H7 (cell line): ENCODE data around the gene FANCB. TPM values are rescaled to one million over a fixed set of nuclear protein-coding genes. Genes with fewer than 3 reads are reported as not detected.

ENCODE experiments used
- DNase-seq: peaks from one replicate; pipeline ENCODE4 v3.0.0; 2012
- H3K27me3 ChIP-seq: 2 replicates; pipeline ENCODE4 v1.6.0; 2011; ENCODE audit warnings: mild to moderate bottlenecking, low read length; ENCODE audit not compliant: control insufficient read depth, insufficient read depth
- H3K36me3 ChIP-seq: replicated peaks from 2 replicates; pipeline ENCODE4 v1.5.1; 2011; ENCODE audit warnings: low read length; ENCODE audit not compliant: control insufficient read depth, insufficient read depth
- H3K4me3 ChIP-seq: 2 replicates; pipeline ENCODE4 v1.5.1; 2011; ENCODE audit warnings: low read depth, mild to moderate bottlenecking, control low read depth, low read length, moderate library complexity; ENCODE audit not compliant: insufficient read depth
- total RNA-seq: library from RNA; depleted of rRNA; stranded (reverse); fragments of >200 nt; shearing (Covaris generic); gene quantifications from 2 replicates; pipeline ENCODE4 v1.2.3, GENCODE V29; 2014; rRNA removed

FANCB gene
- total RNA-seq: 12.2 and 15.1 TPM in 2 replicates

DNA sequence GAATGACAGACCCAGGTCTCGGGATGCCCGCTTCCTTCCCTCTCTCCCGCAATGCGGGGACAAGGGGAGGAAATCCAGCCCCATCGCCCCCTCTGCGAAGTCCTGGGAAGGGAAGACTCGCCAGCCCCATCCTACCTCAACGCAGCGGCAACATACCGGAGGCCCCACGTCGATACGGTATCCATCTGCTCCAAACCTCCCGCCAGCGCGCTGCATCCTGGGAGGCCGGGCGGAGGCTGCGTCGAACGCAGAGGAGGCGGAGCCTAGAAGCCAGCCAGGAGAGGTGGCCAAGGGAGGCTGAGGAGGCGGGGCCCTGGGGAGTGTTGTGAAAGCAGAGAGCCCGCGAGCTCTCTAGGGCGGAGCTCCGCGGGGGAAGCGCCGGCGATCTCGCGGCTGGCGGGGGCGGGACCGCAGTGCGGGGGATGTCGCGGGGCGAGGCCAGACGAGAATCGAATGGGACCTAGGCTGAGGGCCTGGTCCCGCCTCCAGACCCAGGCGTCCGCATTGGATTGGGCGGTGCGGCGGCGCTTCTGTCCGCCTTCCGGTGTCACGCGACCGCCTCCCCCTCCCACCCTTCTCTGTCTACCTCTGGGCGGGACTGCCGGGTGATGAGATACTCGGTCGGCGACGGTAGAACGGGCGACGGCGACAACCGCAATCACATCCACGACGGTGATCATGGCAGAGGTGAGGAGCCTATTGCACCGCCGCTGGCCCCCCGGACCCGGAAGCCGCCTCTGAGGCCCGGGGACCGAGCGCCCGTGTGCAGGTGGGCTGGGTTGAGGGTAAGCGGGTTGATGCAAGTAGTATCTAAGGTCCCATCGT lies at the start of gene FANCB, which contains the start of gene MOSPD2:
FANCB (minus strand) TSS at position 219 of the 825 bp plus-strand sequence. CDS start 7,559 bp downstream, outside the sequence.
MOSPD2 (plus strand) TSS at position 571 of the 825 bp plus-strand sequence; CDS start at position 679, 108 bp downstream.
- peak; percentile 90 for DNase-seq
- Histone ChIP-seq H3K36me3 (no peaks in the 10 kb centered on the region), H3K27me3 (no peaks in the 10 kb centered on the region), H3K4me3 (peak within 1 kb of the TSS; percentile 84)

DNA sequence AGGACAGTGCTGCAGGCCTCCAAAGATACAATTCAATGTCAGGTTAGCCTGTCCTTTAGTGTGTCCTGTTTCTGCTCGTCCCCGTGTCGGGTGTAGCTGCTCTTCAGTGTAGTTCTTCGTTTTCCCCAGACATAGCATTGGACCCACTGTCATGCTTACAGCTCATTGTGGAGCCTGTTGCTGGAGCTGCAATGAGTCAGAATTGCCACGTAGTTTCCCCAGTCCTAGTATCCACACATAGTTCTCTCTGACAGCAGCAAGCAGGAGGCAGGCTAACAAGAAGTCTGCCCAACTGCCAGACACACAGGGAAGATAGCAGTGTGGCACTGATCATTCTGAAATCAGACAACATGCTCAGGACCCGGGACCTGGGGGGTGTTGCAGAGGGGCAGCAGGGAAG lies 49.6 kb upstream of the FANCB start:
- H3K4me3 ChIP-seq: no peak overlapping the region
- no peaks in the 10 kb centered on the region; the same call in none of the 2 replicates for H3K36me3 ChIP-seq
- H3K27me3 ChIP-seq: no peaks in the 10 kb centered on the region
- no peak for DNase-seq

DNA sequence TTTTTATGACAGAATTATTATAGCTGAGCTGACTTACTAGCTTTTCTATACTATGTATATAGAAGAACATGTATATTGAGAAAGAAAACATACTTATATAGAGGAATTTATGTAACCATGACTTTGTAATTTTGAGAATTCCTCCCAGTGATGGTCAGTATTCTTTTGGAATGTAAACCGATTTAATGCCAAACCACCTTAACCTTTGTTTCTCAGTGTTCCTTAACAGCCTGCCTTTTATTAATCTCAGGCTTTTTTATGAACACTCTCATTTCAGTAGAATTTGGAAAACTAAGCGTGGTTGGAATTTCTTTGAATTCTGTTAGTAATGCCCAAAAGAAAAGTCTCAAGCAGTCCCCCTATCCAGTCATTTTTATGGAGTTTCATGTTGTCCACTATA lies 47.3 kb upstream of the FANCB start:
- Histone ChIP-seq H3K4me3 (no peak overlapping the region), H3K27me3 (no peaks in the 10 kb centered on the region), H3K36me3 (peaks cover 4% of the 10 kb centered on the region)
- no peak for DNase-seq

DNA sequence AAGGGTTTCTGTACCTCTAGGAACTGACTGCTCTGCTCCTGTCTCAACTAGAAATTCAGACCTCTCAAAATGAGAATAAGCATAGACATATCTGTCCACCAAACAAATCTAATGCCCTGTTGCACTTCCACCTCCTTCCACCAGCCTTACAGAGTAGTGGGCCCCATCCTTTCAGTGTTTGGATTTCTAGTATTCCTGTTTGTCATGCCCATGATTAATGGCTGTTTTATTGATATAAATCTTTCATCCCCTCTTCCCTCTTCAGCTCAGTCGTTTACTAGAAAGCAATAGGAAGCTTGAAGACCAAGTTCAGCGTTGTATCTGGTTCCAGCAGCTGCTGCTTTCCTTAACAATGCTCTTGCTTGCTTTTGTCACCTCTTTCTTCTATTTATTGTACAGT lies 46.5 kb upstream of the FANCB start:
- Histone ChIP-seq H3K27me3 (no peaks in the 10 kb centered on the region), H3K36me3 (peaks cover 4% of the 10 kb centered on the region), H3K4me3 (no peak overlapping the region)
- DNase-seq: no peak

DNA sequence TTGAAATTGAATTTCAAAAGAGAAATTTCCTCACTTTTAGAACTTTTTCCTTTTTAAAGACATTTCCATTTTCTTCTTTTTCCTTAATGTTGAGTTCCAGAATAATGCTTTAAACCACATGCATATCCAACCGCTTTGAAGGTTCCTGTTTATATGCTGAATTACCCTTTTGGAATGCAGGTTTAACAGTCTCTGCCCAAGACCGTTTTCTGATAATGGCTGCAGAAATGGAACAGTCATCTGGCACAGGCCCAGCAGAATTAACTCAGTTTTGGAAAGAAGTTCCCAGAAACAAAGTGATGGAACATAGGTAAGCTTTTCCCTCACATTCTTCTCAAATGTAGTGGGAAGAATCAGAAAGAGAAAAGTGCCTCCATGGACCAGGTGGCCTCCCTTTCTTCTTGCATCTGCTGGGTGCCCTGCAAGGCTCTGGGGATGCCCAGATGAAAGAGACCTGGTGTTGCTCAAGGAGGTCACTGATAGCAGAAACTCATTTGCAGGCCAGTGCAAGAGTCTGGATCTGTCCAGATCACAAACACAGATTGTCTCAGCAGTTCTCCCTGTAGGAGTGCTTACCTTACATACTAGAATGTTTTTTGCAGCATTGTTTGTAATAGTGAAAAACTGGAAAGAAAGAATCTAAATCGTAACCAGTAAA lies 43.3 kb upstream of the FANCB start:
- no peak for DNase-seq

DNA sequence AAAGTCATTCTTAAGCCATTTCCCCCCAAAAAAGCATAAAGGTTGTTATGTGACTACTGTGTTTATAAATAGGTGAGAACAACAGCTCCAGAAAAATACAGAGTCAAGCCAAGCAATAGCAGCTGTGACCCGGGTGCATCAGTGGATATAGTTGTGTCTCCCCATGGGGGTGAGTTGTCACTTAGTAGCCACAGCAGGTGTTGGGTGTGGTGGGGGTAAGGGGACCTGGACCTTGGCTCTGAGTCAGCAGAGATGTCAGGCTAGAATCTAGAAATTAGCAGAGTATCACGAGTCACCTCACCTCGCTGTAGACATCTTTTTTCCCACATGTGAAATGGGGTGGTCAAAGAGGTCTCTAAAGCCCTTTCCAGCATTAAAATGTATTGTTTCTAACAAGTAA lies 42.7 kb upstream of the FANCB start:
- Histone ChIP-seq H3K4me3 (no peak overlapping the region), H3K27me3 (no peaks in the 10 kb centered on the region), H3K36me3 (peaks cover 7% of the 10 kb centered on the region)
- no peak for DNase-seq

More for the DNA sequence above, 43.3 kb upstream of the FANCB start:
- no peaks in the 10 kb centered on the region for H3K27me3 ChIP-seq
- peaks cover 7% of the 10 kb centered on the region for H3K36me3 ChIP-seq
- no peak overlapping the region for H3K4me3 ChIP-seq

DNA sequence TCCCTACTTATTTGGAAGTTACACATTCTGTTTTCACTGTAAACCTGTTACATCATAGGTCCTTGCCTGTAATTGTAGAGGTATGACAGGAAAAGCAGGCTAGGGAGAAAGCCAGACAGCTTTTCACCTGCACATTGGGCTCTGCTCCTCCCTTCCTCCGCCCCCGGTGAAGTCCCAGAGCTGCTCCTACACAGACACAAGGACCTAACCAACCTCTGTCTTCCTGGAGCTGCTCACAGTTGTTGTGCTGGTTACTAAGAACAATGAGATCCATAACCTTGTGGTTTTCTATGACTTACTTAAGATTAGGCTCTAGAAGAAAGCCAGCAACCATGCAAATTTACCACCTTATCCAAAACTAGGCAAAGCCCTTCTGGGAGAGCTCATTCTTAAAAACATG lies 40.4 kb upstream of the FANCB start:
- Histone ChIP-seq H3K36me3 (peaks cover 7% of the 10 kb centered on the region), H3K27me3 (no peaks in the 10 kb centered on the region), H3K4me3 (no peak overlapping the region)
- no peak for DNase-seq

DNA sequence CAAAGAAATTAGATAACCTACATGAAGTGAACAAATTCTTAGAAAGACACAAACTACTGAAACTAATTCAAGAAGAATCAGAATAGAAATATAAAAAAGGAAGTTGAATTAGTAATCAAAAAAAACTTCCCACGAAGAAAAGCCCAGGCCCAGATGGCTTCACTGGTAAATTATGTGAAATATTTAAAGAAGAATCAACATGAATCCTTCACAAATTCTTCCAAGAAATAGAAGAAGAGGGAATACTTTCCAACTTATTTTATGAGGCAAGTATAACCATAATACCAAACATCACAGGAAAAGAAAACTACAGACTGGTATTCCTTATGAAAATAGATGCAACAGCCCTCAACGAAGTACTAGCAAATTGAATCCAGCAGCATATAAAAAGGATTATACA lies 31.0 kb upstream of the FANCB start:
- no peaks in the 10 kb centered on the region for H3K27me3 ChIP-seq
- H3K36me3 ChIP-seq: no peaks in the 10 kb centered on the region; the same call in 1 of the 2 replicates
- no peak for DNase-seq
- no peak overlapping the region for H3K4me3 ChIP-seq

DNA sequence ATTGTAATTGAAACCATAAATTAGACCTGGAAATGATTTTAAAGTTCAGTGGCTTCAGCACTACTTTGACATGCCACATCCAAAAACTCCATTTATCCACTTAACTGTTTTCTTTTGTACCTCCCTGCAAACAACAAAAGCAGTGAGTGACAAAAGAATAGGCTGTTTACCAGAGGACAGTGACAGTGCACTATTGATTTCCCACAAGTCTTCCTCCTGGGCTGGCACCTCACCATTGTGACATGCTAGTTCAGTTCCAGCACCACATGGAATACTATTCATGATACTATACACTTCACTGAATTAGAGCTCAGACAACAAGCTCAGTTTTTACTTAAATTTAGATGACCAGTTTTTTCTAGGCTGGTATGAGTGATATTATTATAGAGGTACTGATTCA lies 29.7 kb upstream of the FANCB start:
- no peak for DNase-seq
- Histone ChIP-seq H3K27me3 (no peaks in the 10 kb centered on the region), H3K36me3 (no peaks in the 10 kb centered on the region; the same call in 1 of the 2 replicates), H3K4me3 (no peak overlapping the region)

DNA sequence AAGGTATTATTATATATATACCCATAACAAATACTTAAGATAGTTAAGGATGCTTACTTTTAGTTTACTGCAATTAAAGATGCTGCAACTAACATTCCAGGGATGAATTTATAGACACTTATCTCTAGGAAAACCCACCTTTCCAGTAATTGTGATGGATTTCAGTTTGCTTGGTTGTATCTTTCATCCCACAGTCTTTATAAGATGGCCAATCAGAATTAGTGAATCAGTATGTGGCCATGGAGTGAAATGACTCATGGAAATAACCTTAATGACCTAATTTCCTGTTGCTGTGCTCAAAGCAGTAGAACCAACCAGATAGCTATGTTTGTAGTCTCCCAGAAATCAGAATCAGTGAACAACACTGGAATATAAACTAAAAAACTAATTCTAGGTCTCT lies 26.7 kb upstream of the FANCB start:
- peak; percentile 1 for DNase-seq
- no peaks in the 10 kb centered on the region for H3K27me3 ChIP-seq
- H3K36me3 ChIP-seq: no peaks in the 10 kb centered on the region; the same call in 1 of the 2 replicates
- no peak overlapping the region for H3K4me3 ChIP-seq

DNA sequence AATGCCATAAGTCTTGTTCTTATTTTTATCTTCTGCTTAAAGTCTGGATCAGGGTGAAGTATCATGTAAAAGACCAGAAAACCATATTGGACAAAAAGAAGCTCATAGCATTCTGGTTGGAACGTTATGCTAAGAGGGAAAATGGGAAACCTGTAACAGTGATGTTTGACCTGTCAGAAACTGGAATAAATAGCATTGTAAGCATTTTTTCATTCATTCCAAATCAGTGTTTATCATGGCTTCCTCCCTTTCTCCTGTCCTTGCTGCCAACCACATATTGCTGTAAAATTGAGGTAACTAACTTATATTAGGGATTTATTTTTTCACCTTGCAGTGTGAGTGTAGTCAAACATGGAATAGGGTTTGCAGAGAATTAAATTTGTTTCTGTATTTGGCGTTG lies 24.2 kb upstream of the FANCB start:
- DNase-seq: no peak
- no peak overlapping the region for H3K4me3 ChIP-seq
- no peaks in the 10 kb centered on the region for H3K27me3 ChIP-seq
- no peaks in the 10 kb centered on the region for H3K36me3 ChIP-seq

DNA sequence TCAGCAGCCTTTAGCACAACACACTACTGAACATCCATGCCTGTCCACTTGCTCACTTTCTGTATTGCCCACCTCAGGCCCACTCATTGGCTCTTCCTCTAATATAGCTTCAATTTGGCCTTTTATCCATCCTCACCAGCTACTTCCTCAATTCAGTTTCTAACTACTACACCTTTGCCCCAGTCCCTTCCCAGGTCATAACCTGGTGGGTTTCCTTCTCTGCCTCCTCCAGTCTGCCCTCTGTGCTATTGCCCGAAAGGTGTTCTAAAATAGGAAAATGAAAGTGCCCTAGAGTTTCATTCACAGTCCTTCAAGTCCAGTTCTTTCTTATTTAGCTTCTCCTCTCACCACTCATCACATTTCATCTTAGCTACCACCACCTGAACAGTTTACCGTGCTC lies 23.4 kb upstream of the FANCB start:
- H3K36me3 ChIP-seq: no peaks in the 10 kb centered on the region
- no peaks in the 10 kb centered on the region for H3K27me3 ChIP-seq
- no peak for DNase-seq
- no peak overlapping the region for H3K4me3 ChIP-seq

DNA sequence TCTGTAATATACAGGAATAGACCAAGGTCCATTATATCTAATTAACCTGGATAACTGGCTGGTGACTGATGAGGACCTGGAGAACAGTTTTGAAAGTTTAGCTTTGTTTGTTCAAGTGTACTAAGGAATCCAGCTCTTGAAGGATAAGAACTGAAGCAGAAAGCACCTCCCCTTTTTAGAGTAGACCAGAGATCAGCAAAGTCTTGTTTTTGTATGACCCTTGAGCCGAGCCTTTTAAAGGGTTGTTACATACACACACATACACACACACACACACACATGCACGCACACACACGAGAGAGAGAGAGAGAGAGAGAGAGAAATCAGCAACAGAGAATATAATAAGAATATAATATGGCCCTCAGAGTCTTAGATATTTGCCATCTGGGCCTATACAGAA lies 13.4 kb upstream of the FANCB start:
- Histone ChIP-seq H3K36me3 (no peaks in the 10 kb centered on the region), H3K27me3 (no peaks in the 10 kb centered on the region), H3K4me3 (no peak overlapping the region)
- DNase-seq: no peak

DNA sequence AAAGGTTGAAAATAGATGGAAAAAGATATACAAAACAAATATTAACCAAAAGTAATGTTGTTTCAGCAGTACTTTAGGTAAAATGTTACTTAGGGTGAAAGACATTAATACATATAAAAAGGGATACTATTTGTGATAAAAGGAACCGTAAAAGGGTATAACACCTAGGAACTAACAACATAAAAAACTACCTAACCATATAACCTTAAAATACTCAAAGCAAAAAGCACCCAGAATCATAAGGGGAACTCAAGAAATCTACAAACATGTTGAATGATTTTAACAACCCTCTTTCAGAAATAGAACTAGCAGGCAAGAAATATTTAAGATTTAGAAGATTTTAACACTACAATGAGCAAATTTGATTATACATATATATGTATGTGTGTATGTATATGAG lies 11.8 kb upstream of the FANCB start:
- DNase-seq: no peak
- no peaks in the 10 kb centered on the region for H3K36me3 ChIP-seq
- no peak overlapping the region for H3K4me3 ChIP-seq
- no peaks in the 10 kb centered on the region for H3K27me3 ChIP-seq

DNA sequence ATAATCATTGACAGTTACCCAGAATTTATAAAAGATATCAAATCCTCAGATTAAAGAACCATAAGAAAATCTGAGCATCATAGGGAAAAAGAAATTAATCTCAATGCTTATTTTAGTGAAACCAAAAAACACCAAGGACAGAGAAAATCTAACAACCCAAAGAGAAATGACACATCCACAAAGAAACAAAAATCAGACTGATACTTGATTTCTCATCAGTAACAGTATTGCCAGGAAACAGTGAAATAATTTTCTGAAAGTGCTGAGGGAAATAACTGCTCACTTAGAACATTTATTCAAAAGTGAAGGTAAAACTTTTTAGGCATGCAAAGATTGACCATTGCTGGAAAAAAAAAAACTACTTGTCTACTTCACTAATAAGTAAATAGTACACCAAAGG lies 11.0 kb upstream of the FANCB start:
- H3K36me3 ChIP-seq: no peaks in the 10 kb centered on the region
- no peaks in the 10 kb centered on the region for H3K27me3 ChIP-seq
- no peak overlapping the region for H3K4me3 ChIP-seq
- no peak for DNase-seq
